AG10803 (cell line): ENCODE measurements around the gene KIAA1217.

Experiments
- DNase-seq: peaks from one replicate; pipeline ENCODE4 v3.0.0; 2010; ENCODE audit warnings: low read depth
- H3K4me3 ChIP-seq: 2 replicates; pipeline ENCODE4 v1.5.1; 2011; ENCODE audit warnings: mild to moderate bottlenecking, low read length, control low read depth
- TF ChIP-seq, protein P1 (sequence below): conservative IDR thresholded peaks from 2 replicates; pipeline ENCODE4 v1.5.1; 2011; ENCODE audit warnings: mild to moderate bottlenecking, low read length, control low read depth, inconsistent platforms

KIAA1217 gene

GRCh38 chr10:24451325-24451820 lies 242.4 kb downstream of the KIAA1217 start:
- H3K4me3 ChIP-seq, result peak overlapping the region; percentile 2; the same call in 1 of the 2 replicates
- DNase-seq, result no peak
- TF ChIP-seq, protein P1, sequence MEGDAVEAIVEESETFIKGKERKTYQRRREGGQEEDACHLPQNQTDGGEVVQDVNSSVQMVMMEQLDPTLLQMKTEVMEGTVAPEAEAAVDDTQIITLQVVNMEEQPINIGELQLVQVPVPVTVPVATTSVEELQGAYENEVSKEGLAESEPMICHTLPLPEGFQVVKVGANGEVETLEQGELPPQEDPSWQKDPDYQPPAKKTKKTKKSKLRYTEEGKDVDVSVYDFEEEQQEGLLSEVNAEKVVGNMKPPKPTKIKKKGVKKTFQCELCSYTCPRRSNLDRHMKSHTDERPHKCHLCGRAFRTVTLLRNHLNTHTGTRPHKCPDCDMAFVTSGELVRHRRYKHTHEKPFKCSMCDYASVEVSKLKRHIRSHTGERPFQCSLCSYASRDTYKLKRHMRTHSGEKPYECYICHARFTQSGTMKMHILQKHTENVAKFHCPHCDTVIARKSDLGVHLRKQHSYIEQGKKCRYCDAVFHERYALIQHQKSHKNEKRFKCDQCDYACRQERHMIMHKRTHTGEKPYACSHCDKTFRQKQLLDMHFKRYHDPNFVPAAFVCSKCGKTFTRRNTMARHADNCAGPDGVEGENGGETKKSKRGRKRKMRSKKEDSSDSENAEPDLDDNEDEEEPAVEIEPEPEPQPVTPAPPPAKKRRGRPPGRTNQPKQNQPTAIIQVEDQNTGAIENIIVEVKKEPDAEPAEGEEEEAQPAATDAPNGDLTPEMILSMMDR, result no peak

DNA sequence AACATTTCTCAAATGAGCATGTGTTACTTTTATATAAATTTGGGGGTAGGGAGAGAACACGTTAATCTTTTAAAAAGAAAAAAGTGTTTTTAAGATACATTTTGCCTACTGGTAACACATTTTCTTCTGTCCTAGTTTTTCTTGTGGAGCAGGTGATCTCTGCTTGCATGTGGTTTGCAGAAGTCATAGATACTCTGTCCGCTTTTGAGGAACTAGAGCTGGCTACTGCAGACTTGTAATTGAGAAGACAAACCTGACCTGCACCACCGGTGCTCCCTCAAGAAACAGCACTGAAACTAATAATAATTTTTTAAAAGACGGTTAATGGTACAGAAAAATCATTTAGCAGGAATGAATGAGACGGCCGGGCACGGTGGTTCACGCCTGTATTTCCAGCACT lies 243.1 kb downstream of the KIAA1217 start:
- no peak overlapping the region for H3K4me3 ChIP-seq
- TF ChIP-seq, protein P1, result no peak
- DNase-seq, result no peak

DNA sequence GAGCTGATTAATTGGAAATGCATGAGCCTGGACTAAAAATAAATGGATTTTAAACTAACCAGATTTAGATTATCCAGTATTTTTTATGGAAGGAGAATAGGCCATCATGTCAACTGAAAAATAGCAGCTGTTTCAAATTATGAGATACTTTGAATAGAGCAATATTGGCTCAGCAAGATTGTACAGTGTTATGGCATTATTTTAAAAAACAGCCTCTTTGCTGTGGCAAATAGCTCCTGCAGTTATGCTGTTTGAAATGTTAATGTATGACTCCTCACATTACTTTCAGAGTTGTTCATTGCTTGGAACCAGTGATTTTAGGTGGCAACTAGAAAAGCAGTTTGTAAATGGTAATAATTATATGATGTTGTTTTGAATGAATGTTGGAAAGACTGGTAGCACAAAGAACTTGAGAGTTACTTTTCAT lies 244.5 kb downstream of the KIAA1217 start:
- H3K4me3 ChIP-seq, result no peak overlapping the region
- peak; percentile 87 for DNase-seq
- TF ChIP-seq, protein P1, result no peak

DNA sequence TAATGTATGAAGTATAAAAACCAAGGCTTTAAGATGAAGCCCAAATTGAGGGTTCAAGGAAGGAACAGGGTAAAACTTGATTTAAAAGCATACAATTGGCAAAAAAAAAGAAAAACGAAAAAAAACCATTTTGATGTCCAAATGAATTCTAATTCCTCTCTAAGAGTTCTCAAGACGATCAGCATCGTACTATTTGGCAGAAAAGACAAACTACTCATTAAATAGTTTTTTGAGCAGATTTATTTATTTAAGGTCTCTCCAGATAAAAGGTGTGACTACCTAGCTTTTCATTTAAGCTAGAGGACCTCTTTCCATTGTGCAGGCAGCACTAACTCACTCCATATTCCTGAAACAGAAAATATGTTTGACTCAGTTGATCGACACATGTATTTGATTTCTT lies 245.0 kb downstream of the KIAA1217 start:
- DNase-seq, result no peak
- no peak overlapping the region for H3K4me3 ChIP-seq
- TF ChIP-seq, protein P1, result no peak

DNA sequence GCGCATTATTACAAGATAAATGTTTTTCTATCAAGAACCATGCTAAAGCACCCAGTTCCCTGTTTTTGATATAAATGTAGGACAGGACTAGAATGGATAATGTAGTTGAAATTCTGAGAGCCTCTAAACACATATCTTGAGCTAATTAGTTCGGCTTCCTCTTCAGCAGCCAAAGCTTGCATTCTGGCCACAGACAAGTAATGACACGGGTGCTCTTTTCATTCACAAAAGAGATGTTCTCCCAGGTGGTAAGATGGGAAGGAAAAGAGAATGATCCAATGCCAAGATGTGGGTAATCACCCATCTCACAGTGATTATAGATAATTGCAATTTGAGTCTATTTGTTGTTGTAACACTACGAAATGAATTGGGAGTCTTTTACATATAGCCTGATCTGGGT lies 246.5 kb downstream of the KIAA1217 start:
- DNase-seq, result no peak
- TF ChIP-seq, protein P1, result no peak
- H3K4me3 ChIP-seq, result no peak overlapping the region

DNA sequence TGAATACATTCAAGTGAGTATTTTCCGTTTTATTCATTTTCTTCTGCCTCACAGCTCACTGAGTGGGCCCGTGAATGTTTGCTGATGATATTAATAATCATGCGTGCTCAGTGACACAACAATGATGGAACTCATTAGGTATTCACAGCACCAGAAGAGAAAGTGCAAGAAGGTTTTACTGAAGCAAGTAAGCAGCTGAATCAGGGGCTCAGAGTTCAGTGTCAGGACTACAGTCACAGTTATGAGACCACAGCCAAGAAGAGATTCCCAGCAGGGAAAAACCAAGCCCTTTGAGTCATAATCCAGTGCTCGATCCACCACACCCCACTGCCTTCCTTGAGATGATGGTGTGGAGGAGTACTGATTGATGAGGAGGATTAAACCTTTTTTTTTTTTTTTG lies 247.4 kb downstream of the KIAA1217 start:
- TF ChIP-seq, protein P1, result no peak
- DNase-seq, result peak; percentile 88
- no peak overlapping the region for H3K4me3 ChIP-seq

GRCh38 chr10:24457661-24458318 lies 248.9 kb downstream of the KIAA1217 start:
- DNase-seq, result peak; percentile 49
- H3K4me3 ChIP-seq, result no peak overlapping the region
- TF ChIP-seq, protein P1, result no peak
